Heart right ventricle (tissue), 16 donors: Measurements from ENCODE around the gene OTOP3. TPM values are rescaled to one million over a fixed set of nuclear protein-coding genes. Genes with fewer than 3 reads are reported as not detected.

ENCODE experiments used
- ATAC-seq, 8 donors: fragments of 200-7000 bp; cut with Tn5 transposase; one replicate each; pipeline ENCODE4 v1.9.1; 2020; ENCODE audit warnings: mild to moderate bottlenecking in 8 of 8, moderate library complexity in 8 of 8, moderate number of reproducible peaks in 1 of 8
- DNase-seq, 2 donors: peaks; one replicate each; pipeline ENCODE4 v3.0.0-alpha.2; 2020
- H3K27ac ChIP-seq, 10 donors: fragments of 200-600 bp; sonication (generic) in 2 of 10; one replicate each; pipeline versions ENCODE4 v1.5.0 to v1.8.0; 2020 to 2022; ENCODE audit warnings: mild to moderate bottlenecking in 3 of 10
- H3K27me3 ChIP-seq, 7 donors: fragments of 200-600 bp; one replicate each; pipeline ENCODE4 v1.8.0; 2021 to 2022; ENCODE audit warnings: mild to moderate bottlenecking in 2 of 7
- H3K36me3 ChIP-seq, 9 donors: fragments of 200-600 bp; sonication (generic) in 1 of 9; one replicate each; pipeline versions ENCODE4 v1.5.0 to v1.8.0; 2020 to 2022; ENCODE audit warnings: mild to moderate bottlenecking in 2 of 9
- H3K4me1 ChIP-seq, 9 donors: fragments of 200-600 bp; sonication (generic) in 1 of 9; one replicate each; pipeline versions ENCODE4 v1.5.0 to v1.8.0; 2020 to 2022; ENCODE audit warnings: mild to moderate bottlenecking in 4 of 9
- H3K4me3 ChIP-seq, 10 donors: fragments of 200-600 bp; sonication (generic) in 2 of 10; one replicate each; pipeline versions ENCODE4 v1.5.0 to v1.8.0; 2020 to 2022; ENCODE audit warnings: mild to moderate bottlenecking in 7 of 10, moderate library complexity in 2 of 10
- H3K9me3 ChIP-seq, 11 donors: fragments of 200-600 bp in 10 of 11; sonication (generic) in 2 of 11; one replicate each; pipeline versions ENCODE4 v1.5.0 to v1.8.0; 2013 to 2022; ENCODE audit warnings: mild to moderate bottlenecking in 2 of 11, control low read depth in 1 of 11, moderate library complexity in 1 of 11
- WGBS, 2 donors: extraction: QIAGEN DNeasy Blood & Tissue Kit; methylation state at CpG; one replicate each; pipeline ENCODE4 v1.1.7; 2013; ENCODE audit warnings: inconsistent platforms in 1 of 2; 5-methylcytosine and 5-hydroxymethylcytosine counted together
- intact Hi-C, 10 donors: fragments of 100-400 bp; cut with DNase I; formaldehyde crosslinking; loops; one replicate each; pipeline versions ENCODE4 v1.11.1 to v1.14.2; 2022
- polyA plus RNA-seq, 2 donors: library from polyadenylated mRNA; stranded (reverse); fragments of 200-250 nt; gene quantifications; one replicate each; pipeline ENCODE4 v1.2.3, GENCODE V29; 2013
- total RNA-seq, 10 donors: library from RNA; stranded (reverse); fragmentation: NEBNext Ultra II Directional in 3 of 10; extraction: Animal tissue kit (Norgen Biotek cat#: 25700) in 3 of 10; gene quantifications; one replicate each; pipeline versions ENCODE4 v1.2.1 to v1.2.4, GENCODE V29; 2021 to 2023
- TF ChIP-seq, protein P1 (sequence below), 9 donors: fragments of 200-600 bp; sonication (generic) in 2 of 9; IDR thresholded peaks; one replicate each; pipeline versions ENCODE4 v1.5.0 to v1.8.0; 2021 to 2022; ENCODE audit warnings: antibody characterized with exemption in 9 of 9, mild to moderate bottlenecking in 5 of 9, moderate library complexity in 1 of 9
- donor health status: Arrhythmogenic right ventricular cardiomyopathy.
- donor health status: ischemic (EF 13 %, LVEDD 7.1; RV severe dilation, severe dysfunction).
- donor health status: healthy with polysubstance abuse.
- donor health status: DM: no; HTN: yes; CAD: no.
- donor health status: DM: no; HTN: no; CAD: no.
- donor health status: ischemic (EF 25% LVEDD 6.9; RV normal size, moderate dysfunction).
- donor health status: ischemic (EF 25% LVEDD 5.7; RV mildly dilated, moderate dysfunction).
- donor health status: healthy.
- donor health status: DM: yes; HTN: yes; CAD: no.
- donor health status: Ischemic cardiomyopathy.
- donor health status: ischemic (EF 35%, LVEDD 5.7; RV mildly dilated, moderate dysfunction).
- donor health status: nonischemic (EF 11% LVEDD 7.7; RV severe dilation, severe dysfunction).
- donor health status: DM: yes; HTN: yes; CAD: no.
- donor health status: PGD.
- donor health status: ischemic (EF 29% LVEDD 5.4; RV normal size, mild dysfunction).
- donor health status: nonischemic (EF 23%, LVEDD 6.1; RV moderate dilation, normal function).

The OTOP3 gene
- total and polyA plus RNA-seq, 12 donors = not detected

DNA sequence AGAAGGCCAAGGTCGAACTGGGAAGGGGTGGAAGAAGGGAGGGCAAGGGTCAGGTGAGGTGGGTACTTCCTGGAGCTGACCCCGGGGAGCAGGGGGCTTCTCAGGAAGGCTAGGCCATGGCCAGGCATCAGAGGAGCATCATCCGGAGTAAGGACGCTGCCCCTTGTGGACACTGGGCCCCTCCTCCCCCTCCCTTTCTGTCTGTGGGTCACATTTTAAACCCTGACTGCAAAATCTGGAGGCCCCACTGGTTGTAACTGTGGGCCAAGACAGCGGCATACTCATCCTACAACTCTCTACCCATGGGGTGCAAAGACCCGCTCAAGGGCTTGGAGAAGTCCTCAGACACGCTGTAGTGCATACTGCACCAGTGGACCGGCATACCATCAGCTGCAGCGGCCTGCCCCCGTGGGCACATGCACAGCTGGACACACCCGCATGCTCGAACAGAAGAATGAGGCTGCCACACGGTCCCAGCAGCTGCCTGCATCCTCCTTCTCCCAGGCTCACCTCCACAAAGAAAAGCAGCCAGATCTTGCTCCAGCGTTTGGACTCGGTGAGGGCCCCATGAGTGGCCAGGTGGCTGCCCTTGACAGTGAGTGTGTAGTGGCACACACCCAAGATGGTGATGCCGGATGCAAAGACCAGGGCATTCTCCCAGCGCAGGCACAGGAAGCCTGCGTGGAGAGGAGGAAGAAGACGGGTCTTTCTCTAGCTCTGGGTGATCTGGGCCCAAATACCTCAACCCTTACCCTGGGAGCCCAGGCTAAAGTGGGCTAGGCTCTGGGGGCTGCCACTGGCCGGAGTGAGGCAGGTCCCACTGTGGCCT is 43.5 kb upstream of the OTOP3 start:
- no peaks in the 10 kb centered on the region for H3K36me3 ChIP-seq
- H3K27ac ChIP-seq = no peak overlapping the region
- H3K4me3 ChIP-seq = no peak overlapping the region
- intact Hi-C loops = no loop called here
- H3K4me1 ChIP-seq = peaks cover 3 to 11% (median 6%) of the 10 kb centered on the region in 9 donors
- H3K9me3 ChIP-seq = no peaks in the 10 kb centered on the region
- peaks cover 6 to 84% (median 73%) of the 10 kb centered on the region in 7 donors for H3K27me3 ChIP-seq
- no peak for ATAC-seq
- DNase-seq = no peak
- WGBS, 2 donors = 70 to 72% methylated on average over 20 of the region's 20 CpGs
- TF ChIP-seq, protein P1, sequence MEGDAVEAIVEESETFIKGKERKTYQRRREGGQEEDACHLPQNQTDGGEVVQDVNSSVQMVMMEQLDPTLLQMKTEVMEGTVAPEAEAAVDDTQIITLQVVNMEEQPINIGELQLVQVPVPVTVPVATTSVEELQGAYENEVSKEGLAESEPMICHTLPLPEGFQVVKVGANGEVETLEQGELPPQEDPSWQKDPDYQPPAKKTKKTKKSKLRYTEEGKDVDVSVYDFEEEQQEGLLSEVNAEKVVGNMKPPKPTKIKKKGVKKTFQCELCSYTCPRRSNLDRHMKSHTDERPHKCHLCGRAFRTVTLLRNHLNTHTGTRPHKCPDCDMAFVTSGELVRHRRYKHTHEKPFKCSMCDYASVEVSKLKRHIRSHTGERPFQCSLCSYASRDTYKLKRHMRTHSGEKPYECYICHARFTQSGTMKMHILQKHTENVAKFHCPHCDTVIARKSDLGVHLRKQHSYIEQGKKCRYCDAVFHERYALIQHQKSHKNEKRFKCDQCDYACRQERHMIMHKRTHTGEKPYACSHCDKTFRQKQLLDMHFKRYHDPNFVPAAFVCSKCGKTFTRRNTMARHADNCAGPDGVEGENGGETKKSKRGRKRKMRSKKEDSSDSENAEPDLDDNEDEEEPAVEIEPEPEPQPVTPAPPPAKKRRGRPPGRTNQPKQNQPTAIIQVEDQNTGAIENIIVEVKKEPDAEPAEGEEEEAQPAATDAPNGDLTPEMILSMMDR (IDR thresholded peaks at IDR 0.05) = no peak

DNA sequence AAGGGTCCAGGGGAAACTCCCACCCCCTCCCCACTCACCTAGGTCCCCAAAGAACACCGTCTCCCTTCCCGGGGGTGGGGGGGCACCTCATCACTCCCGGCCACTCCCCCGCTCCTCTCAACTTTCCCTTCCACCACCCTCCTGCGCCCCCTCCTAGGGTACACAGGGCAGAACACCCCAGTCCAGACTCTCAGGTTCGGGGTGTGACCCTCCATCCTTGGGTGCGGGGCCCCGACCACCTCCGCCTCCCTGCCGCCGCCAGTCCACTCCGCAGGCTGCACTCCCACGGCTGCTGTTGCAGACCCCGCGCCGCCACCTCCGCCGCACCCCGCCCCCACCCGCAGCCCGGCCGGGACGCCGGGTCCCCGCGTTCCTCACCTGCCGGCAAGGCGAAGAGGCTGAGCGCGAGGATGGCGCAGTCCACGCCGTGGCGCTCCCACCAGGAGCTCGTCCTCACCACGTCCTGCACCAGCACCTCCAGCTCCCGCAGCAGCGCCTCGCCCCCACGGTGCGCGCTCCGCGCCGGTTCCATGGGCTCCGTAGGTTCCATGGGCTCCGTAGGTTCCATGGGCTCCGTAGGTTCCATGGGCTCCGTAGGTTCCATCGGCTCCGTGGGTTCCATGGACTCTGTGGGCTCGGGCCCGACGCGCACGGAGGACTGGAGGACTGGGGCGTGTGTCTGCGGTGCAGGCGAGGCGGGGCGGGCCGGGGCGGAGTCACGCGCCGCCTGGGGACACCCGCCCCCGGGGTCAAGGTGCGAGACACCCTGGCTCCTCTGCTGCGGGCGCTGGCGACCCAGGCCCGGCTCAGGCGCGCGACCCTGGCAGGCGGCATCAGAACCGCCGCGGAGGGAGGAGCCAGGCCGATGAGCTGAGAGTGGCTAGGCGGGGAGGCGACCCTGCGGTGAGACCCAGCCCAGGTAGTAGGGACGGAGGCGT is 42.5 kb upstream of the OTOP3 start, which contains the start of gene FADS6:
TSS of gene FADS6 (minus strand) at position 660 of the 938 bp plus-strand sequence. CDS start at position 622, 38 bp downstream.
- Histone ChIP-seq H3K4me1 (peaks cover 3 to 11% (median 6%) of the 10 kb centered on the region in 9 donors), H3K27me3 (peaks cover 6 to 78% (median 69%) of the 10 kb centered on the region in 7 donors), H3K36me3 (no peaks in the 10 kb centered on the region), H3K4me3 (peak within 1 kb of the TSS; percentile 6 to 43 (median 32)), H3K27ac (no peak within 1 kb of the TSS), H3K9me3 (no peaks in the 10 kb centered on the region)
- intact Hi-C loops = no loop called here
- TF ChIP-seq, protein P1 (IDR thresholded peaks at IDR 0.05) = no peak
- DNase-seq (no peak), ATAC-seq (peak in 4 of 8 donors; percentile 14 to 63 (median 36))
- 4 to 5% methylated on average over 79 to 86 of the region's 86 CpGs for WGBS, 2 donors

DNA sequence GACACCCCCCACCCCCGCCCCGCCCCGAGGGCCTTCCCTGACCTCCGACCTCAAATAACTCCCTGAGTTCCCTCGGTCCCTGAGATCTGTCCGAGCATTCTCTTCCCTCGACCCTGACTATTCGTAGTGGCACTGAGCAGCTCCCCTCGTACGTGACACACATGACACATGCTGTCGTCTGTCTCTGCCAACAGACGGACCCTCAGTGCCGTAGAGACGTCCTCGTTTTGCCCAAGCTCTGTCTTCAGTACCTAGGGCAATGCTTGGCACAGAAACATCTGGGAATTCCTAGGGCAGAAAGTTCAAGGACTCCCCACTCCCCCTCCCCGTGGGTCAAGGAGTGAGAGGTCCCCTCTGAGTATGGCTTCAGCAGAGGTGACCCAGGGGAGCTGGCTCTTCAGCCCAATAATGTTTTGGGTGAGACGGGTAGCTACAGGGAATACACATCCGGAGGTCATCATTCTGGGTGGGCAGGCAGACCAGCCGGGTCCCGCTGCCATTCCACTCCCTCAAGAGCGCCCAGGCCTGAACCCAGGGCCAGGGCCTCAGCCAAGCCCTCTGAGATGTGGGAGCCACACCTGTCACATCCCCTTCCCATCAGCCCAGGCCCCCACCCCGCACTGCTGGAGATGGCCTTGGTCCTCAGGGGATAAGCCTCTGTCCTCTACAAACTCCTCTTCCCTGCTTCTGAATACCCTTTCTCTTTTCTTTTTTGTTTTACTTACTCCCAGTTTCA is 41.6 kb upstream of the OTOP3 start:
- Histone ChIP-seq H3K27ac (no peak overlapping the region), H3K27me3 (peaks cover 6 to 69% (median 60%) of the 10 kb centered on the region in 7 donors), H3K9me3 (no peaks in the 10 kb centered on the region), H3K36me3 (no peaks in the 10 kb centered on the region), H3K4me1 (peaks cover 3 to 11% (median 6%) of the 10 kb centered on the region in 9 donors), H3K4me3 (peak overlapping the region in 8 of 10 donors; percentile 26 to 43 (median 32))
- no peak for DNase-seq
- WGBS, 2 donors = 21 to 27% methylated on average over 22 of the region's 22 CpGs
- intact Hi-C loops = no loop called here
- TF ChIP-seq, protein P1 (IDR thresholded peaks at IDR 0.05) = no peak
- ATAC-seq = no peak
